C4-2B (cell line): Measurements from ENCODE around the gene LTF.

Source experiments
- H3K27ac ChIP-seq: fragments of 450-650 bp; 2 replicates; pipeline ENCODE4 v1.5.1; 2017
- ZFX ChIP-seq: fragments of 450-650 bp; IDR thresholded peaks from 2 replicates; pipeline ENCODE4 v1.6.1; 2017
- TF ChIP-seq, protein P1 (sequence below): fragments of 450-650 bp; conservative IDR thresholded peaks from 2 replicates; pipeline ENCODE4 v1.5.1; 2017; ENCODE audit warnings: mild to moderate bottlenecking

Gene LTF

DNA sequence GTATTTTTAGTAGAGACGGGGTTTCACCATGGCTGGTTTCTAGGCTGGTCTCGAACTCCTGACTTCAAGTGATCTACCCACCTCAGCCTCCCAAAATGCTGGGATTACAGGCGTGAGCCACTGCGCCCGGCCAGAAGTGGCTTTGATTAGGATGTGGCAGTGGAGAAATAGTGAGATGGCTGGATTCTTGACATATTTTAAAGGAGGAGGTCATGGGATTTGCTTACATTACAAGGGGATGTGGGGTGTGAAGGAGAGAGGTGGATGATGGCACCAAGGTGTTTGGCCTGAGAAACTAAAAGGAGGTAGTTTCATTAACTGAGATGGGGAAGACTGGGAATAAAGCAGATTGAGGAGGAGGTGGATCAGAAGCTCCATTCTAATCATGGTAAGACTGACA lies 15.0 kb upstream of the LTF start:
- H3K27ac ChIP-seq = no peak overlapping the region
- TF ChIP-seq, protein P1, sequence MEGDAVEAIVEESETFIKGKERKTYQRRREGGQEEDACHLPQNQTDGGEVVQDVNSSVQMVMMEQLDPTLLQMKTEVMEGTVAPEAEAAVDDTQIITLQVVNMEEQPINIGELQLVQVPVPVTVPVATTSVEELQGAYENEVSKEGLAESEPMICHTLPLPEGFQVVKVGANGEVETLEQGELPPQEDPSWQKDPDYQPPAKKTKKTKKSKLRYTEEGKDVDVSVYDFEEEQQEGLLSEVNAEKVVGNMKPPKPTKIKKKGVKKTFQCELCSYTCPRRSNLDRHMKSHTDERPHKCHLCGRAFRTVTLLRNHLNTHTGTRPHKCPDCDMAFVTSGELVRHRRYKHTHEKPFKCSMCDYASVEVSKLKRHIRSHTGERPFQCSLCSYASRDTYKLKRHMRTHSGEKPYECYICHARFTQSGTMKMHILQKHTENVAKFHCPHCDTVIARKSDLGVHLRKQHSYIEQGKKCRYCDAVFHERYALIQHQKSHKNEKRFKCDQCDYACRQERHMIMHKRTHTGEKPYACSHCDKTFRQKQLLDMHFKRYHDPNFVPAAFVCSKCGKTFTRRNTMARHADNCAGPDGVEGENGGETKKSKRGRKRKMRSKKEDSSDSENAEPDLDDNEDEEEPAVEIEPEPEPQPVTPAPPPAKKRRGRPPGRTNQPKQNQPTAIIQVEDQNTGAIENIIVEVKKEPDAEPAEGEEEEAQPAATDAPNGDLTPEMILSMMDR = no peak
- no peak for TF ChIP-seq ZFX

DNA sequence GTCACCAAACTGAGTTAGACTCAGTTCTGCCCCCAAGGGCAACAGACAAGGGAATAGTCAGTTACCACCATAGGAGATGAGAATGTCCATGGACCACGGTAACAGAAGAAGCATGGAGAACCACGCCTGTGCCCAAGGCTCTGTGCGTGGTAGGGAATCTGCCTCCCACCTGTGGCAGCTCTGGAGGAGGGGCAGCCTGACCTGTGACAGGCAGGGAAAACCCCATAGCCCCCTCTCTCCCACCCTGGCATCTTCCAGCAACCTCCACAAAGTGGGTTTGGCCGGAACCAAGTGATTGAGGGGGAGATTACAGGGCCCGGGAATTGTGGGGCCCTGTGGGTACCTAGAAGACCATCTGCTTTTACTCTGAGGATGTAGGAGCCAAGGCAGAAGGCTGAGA lies 14.3 kb upstream of the LTF start:
- no peak for TF ChIP-seq ZFX
- TF ChIP-seq, protein P1 = no peak
- H3K27ac ChIP-seq = no peak overlapping the region

DNA sequence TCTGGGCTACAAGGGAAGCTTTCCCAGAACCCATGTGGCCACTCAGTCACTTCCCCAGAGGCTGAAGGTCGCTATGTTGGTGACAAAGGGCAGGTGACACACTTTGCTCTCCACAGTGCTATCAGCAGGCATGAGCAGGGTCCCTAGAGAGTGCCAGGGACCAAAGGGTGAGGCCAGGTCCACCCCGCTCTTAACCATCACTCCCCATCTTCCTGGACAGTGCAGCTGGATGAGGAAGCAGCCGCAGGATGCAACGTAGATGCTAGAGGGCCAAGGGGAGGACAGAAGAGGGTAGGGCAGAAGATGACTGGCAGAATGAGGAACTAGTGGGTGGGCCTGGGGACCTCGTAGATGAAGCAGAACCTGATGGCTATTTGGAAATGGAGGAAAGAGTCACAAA lies 13.6 kb upstream of the LTF start:
- no peak overlapping the region for H3K27ac ChIP-seq

DNA sequence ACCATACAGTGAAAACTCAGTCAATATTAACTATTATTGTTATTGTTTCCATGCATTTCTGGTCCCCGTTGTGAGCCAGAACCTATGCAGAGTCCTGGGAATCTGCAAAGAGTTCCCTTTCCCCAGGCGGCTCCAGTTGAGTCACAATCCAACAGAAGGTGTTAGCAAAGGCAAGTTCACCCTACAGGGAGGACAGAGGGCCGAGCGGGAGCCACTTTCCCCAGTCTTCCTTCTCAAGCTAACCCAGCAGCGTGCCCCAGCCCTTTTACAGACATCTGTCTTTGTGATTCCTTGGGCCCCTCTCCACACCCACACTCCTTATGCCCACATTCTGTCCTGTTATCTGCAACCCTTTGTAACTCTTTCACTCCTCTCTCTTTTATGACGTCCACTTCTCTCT lies 13.1 kb upstream of the LTF start:
- TF ChIP-seq, protein P1 = no peak
- no peak for TF ChIP-seq ZFX
- no peak overlapping the region for H3K27ac ChIP-seq

More for the DNA sequence above, 13.6 kb upstream of the LTF start:
- no peak for TF ChIP-seq ZFX
- TF ChIP-seq, protein P1 = no peak

DNA sequence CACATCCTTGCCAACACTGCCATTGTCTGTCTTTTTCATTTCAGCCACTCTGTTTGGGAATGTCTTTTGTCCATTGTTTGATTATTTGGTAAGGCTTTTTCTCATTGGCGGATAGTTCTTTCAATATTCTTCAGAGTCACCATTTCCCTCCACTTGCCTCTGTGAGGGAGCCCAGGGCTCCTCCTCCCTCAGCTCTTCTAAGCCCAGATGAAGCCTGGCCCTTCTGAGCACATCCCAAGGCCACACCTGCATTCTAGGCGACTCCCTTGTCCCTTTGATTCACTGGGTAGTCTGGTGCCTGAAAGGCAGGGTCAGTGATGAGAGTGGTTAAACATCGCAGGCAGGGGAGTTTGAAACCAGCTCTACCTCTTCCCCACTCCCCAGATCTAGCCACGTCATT lies 12.4 kb upstream of the LTF start:
- H3K27ac ChIP-seq = no peak overlapping the region
- TF ChIP-seq ZFX = no peak

DNA sequence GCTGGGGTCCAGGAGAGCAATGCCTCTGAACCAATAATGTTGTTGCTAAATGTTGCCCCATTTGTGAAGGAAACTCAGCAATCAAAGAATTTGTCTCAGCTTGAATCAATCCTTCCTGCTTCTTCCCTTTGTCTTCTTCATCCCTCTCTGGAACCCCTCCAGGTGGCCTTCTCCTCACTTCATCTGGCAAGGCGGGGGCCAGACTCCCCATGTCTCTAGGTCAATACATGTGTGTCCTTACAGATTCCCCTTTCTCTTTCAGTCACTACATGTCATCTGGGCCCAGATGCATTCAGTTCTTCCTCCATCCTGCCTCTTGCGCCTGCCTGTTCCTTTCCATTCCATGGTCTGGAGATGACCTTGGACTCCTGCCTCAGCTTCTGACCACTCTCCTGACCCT lies 8.0 kb upstream of the LTF start:
- TF ChIP-seq, protein P1 = no peak
- no peak for TF ChIP-seq ZFX

DNA sequence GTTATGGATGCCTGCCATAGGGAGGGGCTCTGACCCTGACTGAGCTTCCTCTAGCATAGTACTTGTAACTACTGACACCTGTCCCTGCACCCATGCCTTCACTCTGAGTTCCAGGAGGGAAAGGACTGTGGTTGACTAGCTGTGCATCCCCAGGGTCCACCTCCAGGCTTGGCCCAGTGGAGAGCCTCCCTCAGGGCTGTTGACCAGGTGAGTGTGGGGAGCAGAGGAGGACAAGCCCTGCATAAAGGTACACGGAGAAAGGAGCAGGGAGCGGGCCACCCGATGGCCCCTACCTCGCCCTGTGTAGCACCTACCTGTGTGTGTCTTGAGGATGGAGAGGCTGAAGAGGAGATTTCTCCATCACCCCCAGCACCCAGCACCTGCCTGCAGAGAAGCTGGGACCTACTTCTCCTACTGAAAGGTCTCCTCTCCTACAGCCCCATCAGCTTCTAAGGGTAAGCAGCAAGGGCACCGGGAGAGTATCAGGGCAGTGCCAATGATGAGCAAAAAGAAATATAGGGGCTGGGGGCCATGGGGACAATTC lies 6.7 kb upstream of the LTF start:
- TF ChIP-seq, protein P1 = no peak
- no peak for TF ChIP-seq ZFX
- H3K27ac ChIP-seq = no peak overlapping the region

More for the DNA sequence above, 8.0 kb upstream of the LTF start:
- H3K27ac ChIP-seq = no peak overlapping the region

DNA sequence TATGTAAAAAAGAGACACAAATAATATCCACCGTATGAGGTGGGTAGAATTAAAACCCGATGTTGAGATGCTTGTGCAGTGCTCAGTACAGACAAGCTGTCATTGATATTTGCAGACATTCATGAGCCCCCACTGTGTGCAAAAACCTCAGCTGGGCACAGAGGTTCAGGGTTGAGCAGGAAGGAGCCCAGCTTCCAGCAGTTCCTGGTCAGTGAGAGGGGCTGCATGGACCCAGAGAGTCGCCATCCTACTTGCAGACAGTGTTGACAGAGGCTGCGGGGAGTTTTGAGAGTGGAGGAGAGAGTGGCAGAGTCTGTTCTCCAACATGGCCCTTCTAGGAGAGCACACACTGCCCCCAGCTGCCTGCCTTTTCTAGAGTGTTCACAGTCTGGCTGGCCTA lies 6.1 kb upstream of the LTF start:
- H3K27ac ChIP-seq = no peak overlapping the region
- TF ChIP-seq ZFX = no peak
- TF ChIP-seq, protein P1 = no peak
